Mesothelial cell of epicardium (in vitro differentiated cells): ENCODE measurements around the gene AP3S2. TPM values are rescaled to one million over a fixed set of nuclear protein-coding genes. Genes with fewer than 3 reads are reported as not detected.

Experiments
- DNase-seq, 2 experiments: peaks; one replicate each; pipeline ENCODE4 v3.0.0; 2021; ENCODE audit warnings: low spot score in 2 of 2; ENCODE audit not compliant: unreplicated experiment in 2 of 2
- H3K27ac Mint-ChIP-seq: 2 replicates; pipeline ENCODE4 v1.8.0; 2021; ENCODE audit warnings: mixed read lengths
- H3K27me3 Mint-ChIP-seq: 2 replicates; pipeline ENCODE4 v1.8.0; 2021; ENCODE audit warnings: low read depth, mixed read lengths
- H3K36me3 Mint-ChIP-seq: 2 replicates; pipeline ENCODE4 v1.8.0; 2021; ENCODE audit warnings: mixed read lengths
- H3K4me1 Mint-ChIP-seq: 2 replicates; pipeline ENCODE4 v1.8.0; 2021; ENCODE audit warnings: mixed read lengths
- H3K4me3 Mint-ChIP-seq: 2 replicates; pipeline ENCODE4 v1.8.0; 2021; ENCODE audit warnings: mild to moderate bottlenecking, moderate library complexity, mixed read lengths
- H3K9me3 Mint-ChIP-seq: 2 replicates; pipeline ENCODE4 v1.8.0; 2021; ENCODE audit warnings: mixed read lengths
- total RNA-seq: library from RNA; stranded (reverse); gene quantifications from 3 replicates; pipeline ENCODE4 v1.2.1, GENCODE V29; 2021
- TF ChIP-seq, protein P1 (sequence below): fragments of 200-600 bp; sonication (generic); IDR thresholded peaks from one replicate; pipeline ENCODE4 v1.5.0; 2021; ENCODE audit warnings: antibody characterized with exemption; ENCODE audit not compliant: unreplicated experiment

Gene AP3S2
- total RNA-seq, 1 donor from 2014 or later, result 28.3 TPM

GRCh38 chr15:89825271-89825940, 68.4 kb downstream of the AP3S2 start:
- TF ChIP-seq, protein P1, sequence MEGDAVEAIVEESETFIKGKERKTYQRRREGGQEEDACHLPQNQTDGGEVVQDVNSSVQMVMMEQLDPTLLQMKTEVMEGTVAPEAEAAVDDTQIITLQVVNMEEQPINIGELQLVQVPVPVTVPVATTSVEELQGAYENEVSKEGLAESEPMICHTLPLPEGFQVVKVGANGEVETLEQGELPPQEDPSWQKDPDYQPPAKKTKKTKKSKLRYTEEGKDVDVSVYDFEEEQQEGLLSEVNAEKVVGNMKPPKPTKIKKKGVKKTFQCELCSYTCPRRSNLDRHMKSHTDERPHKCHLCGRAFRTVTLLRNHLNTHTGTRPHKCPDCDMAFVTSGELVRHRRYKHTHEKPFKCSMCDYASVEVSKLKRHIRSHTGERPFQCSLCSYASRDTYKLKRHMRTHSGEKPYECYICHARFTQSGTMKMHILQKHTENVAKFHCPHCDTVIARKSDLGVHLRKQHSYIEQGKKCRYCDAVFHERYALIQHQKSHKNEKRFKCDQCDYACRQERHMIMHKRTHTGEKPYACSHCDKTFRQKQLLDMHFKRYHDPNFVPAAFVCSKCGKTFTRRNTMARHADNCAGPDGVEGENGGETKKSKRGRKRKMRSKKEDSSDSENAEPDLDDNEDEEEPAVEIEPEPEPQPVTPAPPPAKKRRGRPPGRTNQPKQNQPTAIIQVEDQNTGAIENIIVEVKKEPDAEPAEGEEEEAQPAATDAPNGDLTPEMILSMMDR, result no peak
- Mint-ChIP-seq H3K9me3 (no peaks in the 10 kb centered on the region), H3K4me3 (no peak overlapping the region), H3K36me3 (no peaks in the 10 kb centered on the region), H3K27me3 (peaks cover 8% of the 10 kb centered on the region), H3K27ac (no peak overlapping the region), H3K4me1 (peaks cover 10% of the 10 kb centered on the region)
- no peak for DNase-seq

- Mint-ChIP-seq H3K4me1 (peaks cover 9% of the 10 kb centered on the region), H3K9me3 (no peaks in the 10 kb centered on the region), H3K36me3 (no peaks in the 10 kb centered on the region), H3K27me3 (peaks cover 8% of the 10 kb centered on the region), H3K4me3 (no peak overlapping the region), H3K27ac (no peak overlapping the region)
- DNase-seq, result no peak
- TF ChIP-seq, protein P1, result no peak
Measured at GRCh38 chr15:89824607-89824867, 69.3 kb downstream of the AP3S2 start.

DNA sequence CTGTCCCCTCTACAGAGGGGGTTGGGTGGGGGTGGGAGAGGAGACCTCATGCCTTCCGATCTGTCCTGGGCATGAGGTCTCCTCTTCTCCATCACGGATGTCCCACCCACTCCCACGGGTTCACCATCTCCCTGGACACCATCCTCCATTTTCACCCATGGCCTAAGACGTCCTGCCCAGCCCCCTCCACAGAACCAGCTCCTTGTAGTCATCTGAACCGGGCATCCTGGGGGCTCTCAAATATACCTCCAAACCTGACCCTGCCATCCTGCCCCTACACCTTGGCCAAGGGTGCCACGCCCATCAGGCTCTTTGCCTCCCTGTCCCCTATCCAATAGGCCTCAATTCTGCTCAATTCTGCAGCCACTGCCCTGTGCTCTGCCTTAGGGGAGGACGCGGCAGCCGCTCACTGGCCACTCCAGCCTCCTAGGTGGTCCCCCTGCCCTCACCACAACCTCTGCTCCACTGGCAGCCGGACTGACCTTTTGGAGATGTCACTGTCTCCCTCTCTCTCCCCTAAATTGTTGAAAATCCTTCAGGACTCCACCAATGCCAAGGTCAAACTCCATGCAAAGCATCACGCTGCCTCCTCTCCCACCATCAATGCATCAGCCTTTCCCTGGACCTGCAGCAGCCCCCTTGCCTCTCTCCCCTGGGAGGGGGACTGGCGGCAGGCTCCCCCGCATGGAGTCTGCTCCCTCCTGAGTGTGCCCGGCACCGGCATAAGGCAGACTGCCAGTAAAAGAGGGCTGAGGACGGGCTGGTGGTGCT, 69.8 kb downstream of the AP3S2 start:
- Mint-ChIP-seq H3K27ac (no peak overlapping the region), H3K9me3 (no peaks in the 10 kb centered on the region), H3K36me3 (no peaks in the 10 kb centered on the region), H3K4me1 (peaks cover 6% of the 10 kb centered on the region), H3K4me3 (no peak overlapping the region), H3K27me3 (peaks cover 8% of the 10 kb centered on the region)
- no peak for DNase-seq
- TF ChIP-seq, protein P1, result no peak

DNA sequence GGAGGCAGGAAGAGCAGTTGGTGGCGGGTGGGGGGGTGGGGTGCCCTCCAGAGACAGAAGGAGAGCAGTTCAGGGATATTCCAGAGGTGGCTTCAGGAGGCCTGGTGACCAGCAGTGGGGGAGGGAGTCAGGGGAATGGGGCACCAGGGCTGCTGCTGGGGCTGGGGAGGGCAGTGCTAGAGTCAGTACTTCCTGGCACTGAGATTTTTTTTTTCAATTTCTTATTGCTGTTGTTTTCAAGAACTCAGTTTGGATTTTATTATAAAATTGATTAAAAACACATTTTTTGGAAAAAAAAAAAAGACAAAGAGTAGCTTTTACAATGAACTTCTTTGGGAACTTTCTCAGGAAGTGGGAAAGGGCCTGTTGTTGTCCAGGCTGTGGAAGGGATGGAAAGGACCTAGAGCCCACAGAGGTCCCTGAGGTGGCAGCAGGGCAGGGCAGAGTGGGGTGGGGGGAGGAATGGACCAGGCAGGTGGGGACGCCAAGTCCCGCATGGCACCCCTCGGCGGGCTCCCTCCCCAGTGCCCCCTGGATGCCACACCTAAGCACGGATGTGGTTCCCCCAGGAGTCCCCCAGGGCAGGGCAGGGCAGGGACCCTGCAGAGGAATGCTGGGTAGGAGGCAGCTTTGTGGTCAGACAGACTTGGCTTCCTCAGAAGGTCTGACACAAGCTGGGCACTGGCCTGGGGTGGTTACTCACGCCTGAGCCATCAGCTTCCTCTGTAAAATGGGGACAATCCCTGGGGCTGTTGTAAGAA, 70.7 kb downstream of the AP3S2 start:
- TF ChIP-seq, protein P1, result no peak
- no peaks in the 10 kb centered on the region for H3K36me3 Mint-ChIP-seq
- H3K9me3 Mint-ChIP-seq, result no peaks in the 10 kb centered on the region
- H3K27me3 Mint-ChIP-seq, result peaks cover 11% of the 10 kb centered on the region
- no peak overlapping the region for H3K4me3 Mint-ChIP-seq
- H3K4me1 Mint-ChIP-seq, result no peaks in the 10 kb centered on the region
- no peak overlapping the region for H3K27ac Mint-ChIP-seq
- DNase-seq, result no peak

GRCh38 chr15:89822611-89822950, 71.2 kb downstream of the AP3S2 start:
- no peak for DNase-seq
- Mint-ChIP-seq H3K4me3 (no peak overlapping the region), H3K27ac (no peak overlapping the region), H3K9me3 (no peaks in the 10 kb centered on the region), H3K27me3 (peaks cover 15% of the 10 kb centered on the region), H3K36me3 (no peaks in the 10 kb centered on the region), H3K4me1 (no peaks in the 10 kb centered on the region)
- TF ChIP-seq, protein P1, result no peak
